Mesodermal cell (in vitro differentiated cells): Measurements from ENCODE around the gene PITPNC1.
"Not testable (repeated sequence)": the region's sequence is repeated elsewhere in the genome, so short reads cannot be mapped to it uniquely, and the experiment has no call there.

Experiments
- H3K27ac ChIP-seq: 2 replicates; pipeline ENCODE4 v1.7.0; 2013; ENCODE audit warnings: mild to moderate bottlenecking, low read depth, low read length, moderate library complexity; ENCODE audit not compliant: severe bottlenecking
- H3K36me3 ChIP-seq: 2 replicates; pipeline ENCODE4 v1.7.1; 2013; ENCODE audit warnings: mild to moderate bottlenecking, low read length, moderate library complexity; ENCODE audit not compliant: control insufficient read depth, insufficient read depth
- H3K4me1 ChIP-seq: one replicate; pipeline ENCODE4 v1.7.1; 2013; ENCODE audit warnings: mild to moderate bottlenecking, low read length; ENCODE audit not compliant: insufficient read depth, control insufficient read depth, poor library complexity, severe bottlenecking
- H3K4me3 ChIP-seq: 2 replicates; pipeline ENCODE4 v1.7.0; 2013; ENCODE audit warnings: low read length, control low read depth, mild to moderate bottlenecking; ENCODE audit not compliant: insufficient read depth, poor library complexity, severe bottlenecking; ENCODE audit errors: extremely low read depth
- H3K9me3 ChIP-seq: 2 replicates; pipeline ENCODE4 v1.7.1; 2013; ENCODE audit warnings: mild to moderate bottlenecking, low read length, moderate library complexity; ENCODE audit not compliant: control insufficient read depth
- WGBS, 2 experiments: methylation state at CpG; one replicate each; pipeline ENCODE4 v1.1.5; 2013; ENCODE audit warnings: missing lambda C conversion rate in 2 of 2; ENCODE audit not compliant: insufficient coverage in 2 of 2; 5-methylcytosine and 5-hydroxymethylcytosine counted together

Gene PITPNC1

DNA sequence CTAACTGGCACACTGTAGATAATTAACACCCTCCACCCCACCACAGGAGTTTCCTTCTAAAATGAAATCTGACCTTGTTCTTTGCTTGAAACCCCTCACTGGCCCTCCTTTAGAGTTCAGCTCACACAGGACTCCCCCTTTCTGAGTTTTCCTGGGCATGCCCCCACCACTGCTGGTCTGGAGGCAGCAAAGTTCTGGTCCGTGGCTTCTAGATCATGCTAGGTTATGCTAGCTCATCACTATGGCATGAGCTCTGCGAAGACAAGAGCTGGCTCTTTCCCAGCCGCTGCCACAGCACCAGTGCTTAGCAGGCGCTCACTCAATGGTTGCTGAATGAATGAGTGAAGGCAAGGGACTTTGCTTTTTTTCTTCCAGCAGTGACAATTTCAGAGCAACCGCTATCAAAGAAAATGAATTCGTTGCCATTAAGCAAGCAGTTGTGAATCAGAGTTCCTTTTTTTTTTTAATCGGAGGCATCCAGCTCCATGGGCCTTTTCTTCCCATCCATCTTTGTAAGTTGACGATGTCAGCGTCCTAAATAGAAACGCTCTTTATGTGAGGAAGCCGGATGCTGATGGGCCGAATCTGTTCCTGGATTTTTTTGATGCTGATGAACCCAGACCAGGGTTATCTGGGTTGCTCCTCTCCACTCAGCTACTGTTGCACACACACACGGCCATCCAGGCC is 259.9 kb downstream of the PITPNC1 start:
- no peak overlapping the region for H3K27ac ChIP-seq
- H3K4me3 ChIP-seq = no peak overlapping the region
- 95% methylated on average over 10 to 13 of the region's 13 CpGs for WGBS, 2 experiments
- no peaks in the 10 kb centered on the region for H3K4me1 ChIP-seq
- H3K36me3 ChIP-seq = peaks cover 18% of the 10 kb centered on the region
- H3K9me3 ChIP-seq = no peaks in the 10 kb centered on the region

DNA sequence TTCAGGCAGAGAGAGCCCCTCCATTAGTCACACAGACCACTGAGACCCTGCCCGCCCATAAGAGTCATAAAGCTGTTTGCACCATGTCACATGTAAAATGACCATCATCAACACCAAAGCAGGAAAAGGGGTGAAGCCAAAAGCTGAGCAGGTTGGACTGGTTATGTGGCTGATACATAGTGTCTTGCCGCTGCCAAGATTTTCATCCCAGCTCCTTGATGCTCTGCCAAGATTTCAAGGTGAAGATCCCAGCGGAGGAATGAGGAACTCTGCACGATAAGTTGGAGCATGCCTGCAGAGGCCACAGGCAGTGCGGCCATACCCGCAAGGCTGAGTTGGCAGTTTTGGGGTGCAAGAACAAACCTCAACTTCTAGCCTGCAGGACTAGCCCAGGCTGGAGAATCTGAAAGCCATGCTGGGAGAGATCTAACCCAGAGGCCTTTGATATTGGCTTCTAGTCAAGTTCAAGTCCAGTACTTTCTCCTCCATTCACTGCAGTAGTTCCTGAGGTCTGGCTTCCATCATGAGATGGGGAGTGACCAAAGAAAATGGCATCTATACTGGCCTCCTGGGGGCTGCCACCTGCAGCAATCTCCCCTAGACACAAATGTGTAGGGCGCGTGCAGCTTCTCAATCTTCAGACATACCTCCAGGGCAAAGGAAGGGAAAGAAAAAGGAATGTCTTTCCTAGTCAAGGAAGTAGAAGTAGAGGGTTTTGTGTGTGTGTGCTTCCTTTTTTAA is 261.0 kb downstream of the PITPNC1 start:
- 96 to 97% methylated on average over 5 to 6 of the region's 8 CpGs for WGBS, 2 experiments
- Histone ChIP-seq H3K4me1 (no peaks in the 10 kb centered on the region), H3K27ac (no peak overlapping the region), H3K4me3 (no peak overlapping the region), H3K36me3 (peaks cover 13% of the 10 kb centered on the region), H3K9me3 (no peaks in the 10 kb centered on the region)

DNA sequence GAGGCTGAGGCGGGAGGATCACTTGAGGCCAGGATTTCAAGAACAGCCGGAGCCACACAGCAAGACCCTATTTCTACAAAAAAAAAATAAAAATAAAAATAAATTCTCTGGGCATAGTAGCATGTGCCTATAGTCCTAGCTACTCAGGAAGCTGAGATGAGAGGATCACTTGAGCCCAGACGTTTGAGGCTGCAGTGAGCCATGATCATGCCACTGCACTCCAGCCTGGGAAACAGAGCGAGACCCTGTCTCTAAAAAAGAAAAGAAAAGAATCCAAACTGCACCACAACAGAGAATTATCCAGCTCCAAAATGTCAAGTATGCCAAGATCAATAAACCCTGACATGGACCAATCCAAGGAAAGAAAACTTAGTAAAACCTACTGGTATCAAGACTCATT is 261.8 kb downstream of the PITPNC1 start:
- H3K9me3 ChIP-seq = no peaks in the 10 kb centered on the region
- H3K27ac ChIP-seq = no peak overlapping the region
- H3K4me1 ChIP-seq = no peaks in the 10 kb centered on the region
- H3K4me3 ChIP-seq = no peak overlapping the region
- H3K36me3 ChIP-seq = peaks cover 5% of the 10 kb centered on the region
- 57 to 94% methylated on average over 1 to 2 of the region's 4 CpGs for WGBS, 2 experiments

DNA sequence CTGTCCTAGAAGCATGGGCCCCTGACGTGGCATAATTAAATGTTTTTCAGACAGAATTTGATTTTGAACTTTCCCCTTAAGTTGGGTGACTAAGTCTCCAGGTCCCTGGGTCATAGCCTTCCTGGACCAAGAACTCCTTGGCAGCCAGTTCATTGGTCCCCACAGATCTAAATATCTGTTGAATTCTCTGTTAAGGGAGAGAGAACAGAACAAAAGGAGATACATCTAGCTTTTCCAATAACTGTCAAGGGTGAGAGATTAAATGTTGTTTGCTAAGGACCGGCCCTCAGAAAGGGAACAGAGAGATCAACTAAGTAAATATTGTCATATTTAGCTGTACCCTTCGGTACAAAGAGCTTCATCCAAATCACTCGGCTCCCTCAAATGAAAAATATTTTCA is 262.5 kb downstream of the PITPNC1 start:
- Histone ChIP-seq H3K27ac (no peak overlapping the region), H3K4me3 (no peak overlapping the region), H3K9me3 (no peaks in the 10 kb centered on the region), H3K36me3 (no peaks in the 10 kb centered on the region), H3K4me1 (no peaks in the 10 kb centered on the region)
- WGBS, 2 experiments = 88 to 93% methylated on average over 1 to 2 of the region's 4 CpGs

DNA sequence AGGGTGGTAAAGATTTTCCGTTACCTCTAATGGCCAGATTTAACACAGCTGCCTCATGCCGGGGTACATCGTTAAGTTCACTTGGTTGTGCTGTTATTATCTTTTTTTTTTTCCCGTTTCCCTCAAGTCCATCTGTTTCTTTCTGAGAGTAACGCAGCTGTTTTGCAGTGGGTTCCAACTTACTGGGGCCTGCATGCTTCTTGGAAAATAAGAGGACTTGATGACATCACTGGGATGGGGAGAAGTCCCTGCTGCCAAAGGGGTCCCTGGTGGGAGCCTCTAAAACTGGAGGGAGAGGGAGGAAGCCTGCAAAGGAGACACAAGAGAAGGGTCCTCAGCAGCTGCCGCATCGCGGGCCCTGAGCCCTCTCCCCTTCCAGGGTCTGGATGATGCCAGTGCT is 262.9 kb downstream of the PITPNC1 start:
- H3K27ac ChIP-seq = no peak overlapping the region
- 94 to 100% methylated on average over 2 to 6 of the region's 8 CpGs for WGBS, 2 experiments
- no peaks in the 10 kb centered on the region for H3K9me3 ChIP-seq
- no peak overlapping the region for H3K4me3 ChIP-seq
- no peaks in the 10 kb centered on the region for H3K4me1 ChIP-seq
- no peaks in the 10 kb centered on the region for H3K36me3 ChIP-seq

DNA sequence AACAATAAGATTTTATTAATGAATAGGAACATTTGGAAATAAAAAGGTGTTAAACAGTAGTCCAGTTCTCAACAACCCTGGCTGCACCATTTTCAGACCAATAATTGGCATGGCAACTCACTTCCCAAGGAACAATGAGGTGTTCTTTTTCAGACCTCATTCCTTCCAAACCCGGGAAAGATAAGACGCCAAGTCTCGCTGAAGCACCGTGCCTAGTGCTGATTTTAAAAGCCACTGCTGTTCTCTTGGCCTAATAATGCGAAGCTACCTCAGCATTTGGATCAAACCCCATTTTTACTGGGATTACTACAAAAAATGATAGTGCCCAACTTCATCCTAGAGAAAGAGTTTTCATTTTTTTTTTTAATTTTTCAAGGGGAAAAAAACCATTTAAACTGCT is 265.4 kb downstream of the PITPNC1 start:
- 87 to 100% methylated on average over 4 to 5 of the region's 5 CpGs for WGBS, 2 experiments
- Histone ChIP-seq H3K4me1 (no peaks in the 10 kb centered on the region), H3K36me3 (no peaks in the 10 kb centered on the region), H3K9me3 (no peaks in the 10 kb centered on the region), H3K4me3 (no peak overlapping the region), H3K27ac (no peak overlapping the region)

DNA sequence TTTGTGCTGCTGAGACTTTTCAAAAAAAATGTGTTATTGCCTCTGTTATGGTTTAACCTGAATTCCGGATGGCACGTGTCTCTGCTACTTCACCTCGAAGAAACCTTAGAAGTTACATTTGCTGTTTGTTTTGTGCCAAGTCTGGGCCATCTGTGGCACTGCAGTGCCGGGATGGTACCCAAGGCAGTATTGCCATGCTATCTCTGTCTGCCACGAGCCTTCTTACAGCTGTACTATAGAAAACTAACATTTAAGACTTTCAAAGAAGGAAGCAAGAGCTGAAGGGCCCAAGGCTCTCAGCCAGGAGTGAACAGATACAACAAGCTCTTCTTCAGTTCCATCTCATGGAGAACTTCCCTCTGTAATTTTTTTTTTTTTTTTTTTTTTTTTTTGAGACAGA is 267.0 kb downstream of the PITPNC1 start:
- H3K4me3 ChIP-seq = no peak overlapping the region
- H3K9me3 ChIP-seq = no peaks in the 10 kb centered on the region
- H3K4me1 ChIP-seq = no peaks in the 10 kb centered on the region
- H3K36me3 ChIP-seq = no peaks in the 10 kb centered on the region
- 93 to 100% methylated on average over 2 to 4 of the region's 5 CpGs for WGBS, 2 experiments
- H3K27ac ChIP-seq = no peak overlapping the region

DNA sequence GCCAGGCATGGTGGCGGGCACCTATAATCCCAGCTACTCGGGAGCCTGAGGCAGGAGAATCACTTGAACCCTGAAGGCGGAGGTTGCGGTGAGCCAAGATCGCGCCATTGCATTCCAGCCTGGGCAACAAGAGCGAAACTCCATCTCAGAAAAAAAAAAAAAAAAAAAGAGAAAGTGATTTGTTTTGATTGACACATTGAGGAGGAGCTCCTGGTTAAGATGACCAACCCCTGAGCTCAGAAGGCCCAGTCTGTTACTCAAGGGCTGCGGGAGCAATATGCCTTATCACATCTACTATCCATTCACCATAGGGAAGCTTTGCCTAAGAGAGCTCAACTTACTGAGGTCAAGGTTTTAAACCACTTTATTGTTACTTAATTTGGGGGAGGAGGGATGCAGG is 268.1 kb downstream of the PITPNC1 start:
- WGBS, 2 experiments = 92 to 95% methylated on average over 4 to 5 of the region's 8 CpGs
- not testable (repeated sequence) for H3K36me3 ChIP-seq, H3K4me3 ChIP-seq, H3K9me3 ChIP-seq, H3K4me1 ChIP-seq, H3K27ac ChIP-seq

DNA sequence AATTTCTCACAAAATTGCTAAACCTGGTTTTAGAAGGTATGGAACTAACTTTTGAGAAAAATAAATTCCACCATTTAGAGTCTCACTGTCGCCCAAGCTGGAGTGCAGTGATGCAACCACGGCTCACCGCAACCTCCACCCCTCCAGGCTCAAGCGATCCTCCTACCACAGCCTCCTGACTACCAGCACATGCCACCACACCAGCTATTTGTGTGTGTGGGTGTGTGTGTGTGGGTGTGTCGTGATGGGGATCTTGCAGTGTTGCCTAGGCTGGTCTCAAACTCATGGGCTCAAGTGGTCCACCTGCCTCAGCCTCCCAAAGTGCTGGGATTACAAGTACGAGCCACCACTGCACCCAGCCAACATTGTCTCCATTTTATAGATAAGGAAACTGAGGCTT is 269.4 kb downstream of the PITPNC1 start:
- H3K4me1 ChIP-seq = peaks cover 4% of the 10 kb centered on the region
- H3K4me3 ChIP-seq = no peak overlapping the region
- H3K9me3 ChIP-seq = no peaks in the 10 kb centered on the region
- WGBS, 2 experiments = 80% methylated on average over 1 of the region's 6 CpGs
- H3K27ac ChIP-seq = no peak overlapping the region
- no peaks in the 10 kb centered on the region for H3K36me3 ChIP-seq

DNA sequence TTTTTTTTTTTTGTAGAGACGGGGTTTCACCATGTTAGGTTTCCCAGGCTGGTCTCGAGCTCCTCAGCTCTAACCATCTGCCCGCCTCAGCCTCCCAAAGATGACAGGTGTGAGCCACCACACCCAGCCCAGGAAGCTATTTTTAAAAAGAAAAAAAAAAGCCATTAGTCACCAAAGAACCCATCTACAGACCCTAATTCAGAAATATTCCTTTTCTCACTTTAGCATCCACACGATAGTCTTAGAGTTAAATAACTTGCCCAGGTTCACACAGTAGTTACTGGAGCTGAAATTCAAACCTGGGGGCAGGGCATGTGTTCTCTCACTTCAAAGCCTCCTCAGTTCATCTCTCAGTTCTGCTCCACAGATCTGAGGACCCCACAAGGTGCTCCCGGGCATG is 270.4 kb downstream of the PITPNC1 start:
- H3K9me3 ChIP-seq = no peaks in the 10 kb centered on the region
- H3K4me3 ChIP-seq = no peak overlapping the region
- H3K27ac ChIP-seq = no peak overlapping the region
- 91 to 97% methylated on average over 3 to 4 of the region's 5 CpGs for WGBS, 2 experiments
- H3K36me3 ChIP-seq = no peaks in the 10 kb centered on the region
- peaks cover 4% of the 10 kb centered on the region for H3K4me1 ChIP-seq
